ENCODE measurements around the gene SPRR3. TPM values are rescaled to one million over a fixed set of nuclear protein-coding genes. Genes with fewer than 3 reads are reported as not detected.

The SPRR3 gene
- total RNA-seq, 4 donors from 2014 or later: not detected

DNA sequence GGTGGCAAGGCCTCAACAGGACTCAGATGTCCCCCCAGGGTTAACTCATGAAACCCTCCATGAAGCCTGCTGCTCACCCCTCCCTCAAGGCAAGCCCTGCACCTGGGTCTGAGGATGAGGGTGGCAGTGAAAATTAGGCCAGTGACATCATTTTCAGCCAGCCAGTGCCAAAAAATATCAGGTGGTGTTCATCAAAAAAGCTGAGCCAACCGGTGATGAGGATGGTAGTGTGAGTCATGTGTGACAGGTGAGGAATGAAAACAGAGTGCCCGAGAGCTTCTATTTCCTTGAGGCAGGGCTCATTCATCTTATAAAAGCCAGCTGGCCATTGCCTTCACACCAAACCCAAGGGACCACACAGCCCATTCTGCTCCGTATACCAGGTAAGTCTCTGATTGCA lies 17.8 kb upstream of the SPRR3 start, which contains the start of gene SPRR1A:
Gene SPRR1A (plus strand): TSS at position 339 of the 400 bp plus-strand sequence. CDS start 1,150 bp downstream, outside the sequence.
- no peak for TF ChIP-seq POLR2A (IDR thresholded peaks at IDR 0.05)
- TF ChIP-seq, protein P1, sequence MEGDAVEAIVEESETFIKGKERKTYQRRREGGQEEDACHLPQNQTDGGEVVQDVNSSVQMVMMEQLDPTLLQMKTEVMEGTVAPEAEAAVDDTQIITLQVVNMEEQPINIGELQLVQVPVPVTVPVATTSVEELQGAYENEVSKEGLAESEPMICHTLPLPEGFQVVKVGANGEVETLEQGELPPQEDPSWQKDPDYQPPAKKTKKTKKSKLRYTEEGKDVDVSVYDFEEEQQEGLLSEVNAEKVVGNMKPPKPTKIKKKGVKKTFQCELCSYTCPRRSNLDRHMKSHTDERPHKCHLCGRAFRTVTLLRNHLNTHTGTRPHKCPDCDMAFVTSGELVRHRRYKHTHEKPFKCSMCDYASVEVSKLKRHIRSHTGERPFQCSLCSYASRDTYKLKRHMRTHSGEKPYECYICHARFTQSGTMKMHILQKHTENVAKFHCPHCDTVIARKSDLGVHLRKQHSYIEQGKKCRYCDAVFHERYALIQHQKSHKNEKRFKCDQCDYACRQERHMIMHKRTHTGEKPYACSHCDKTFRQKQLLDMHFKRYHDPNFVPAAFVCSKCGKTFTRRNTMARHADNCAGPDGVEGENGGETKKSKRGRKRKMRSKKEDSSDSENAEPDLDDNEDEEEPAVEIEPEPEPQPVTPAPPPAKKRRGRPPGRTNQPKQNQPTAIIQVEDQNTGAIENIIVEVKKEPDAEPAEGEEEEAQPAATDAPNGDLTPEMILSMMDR (IDR thresholded peaks at IDR 0.05): no peak
- DNase-seq (ENCODE audit: low spot score in 2 of 2): no peak
- H3K4me3 ChIP-seq (ENCODE audit: low read depth, poor library complexity, severe bottlenecking): no peak within 1 kb of the TSS
- WGBS, 2 donors: 55 to 68% methylated on average over 3 of the region's 3 CpGs
- intact Hi-C loops (cut with DNase I; ENCODE audit: low total_unique reads): no loop called here

DNA sequence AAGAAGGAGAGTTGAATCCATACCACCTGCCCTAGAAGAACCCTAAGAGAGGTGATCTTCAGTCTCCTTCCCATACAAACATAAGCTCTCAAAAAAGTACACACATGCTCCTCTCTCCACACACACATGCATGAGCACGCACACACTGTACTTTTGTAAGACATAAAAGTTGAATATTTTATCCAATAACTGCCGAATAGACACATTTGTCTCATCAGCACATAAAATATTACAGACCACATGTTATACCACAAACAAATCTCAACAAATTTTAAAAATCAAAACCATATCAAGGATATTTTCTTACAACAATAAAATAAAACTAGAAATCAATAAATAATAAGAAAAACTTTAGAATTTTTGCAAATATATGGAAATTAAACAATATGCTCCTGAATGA lies 15.0 kb upstream of the SPRR3 start:
- no peak for DNase-seq (ENCODE audit: low spot score in 2 of 2)
- intact Hi-C loops (cut with DNase I; ENCODE audit: low total_unique reads): no loop called here
- WGBS, 2 donors: 65 to 72% methylated on average over 2 of the region's 2 CpGs
- no peak overlapping the region for H3K4me3 ChIP-seq (ENCODE audit: low read depth, poor library complexity, severe bottlenecking)
- TF ChIP-seq, protein P1 (IDR thresholded peaks at IDR 0.05): no peak
- no peak for TF ChIP-seq POLR2A (IDR thresholded peaks at IDR 0.05)

DNA sequence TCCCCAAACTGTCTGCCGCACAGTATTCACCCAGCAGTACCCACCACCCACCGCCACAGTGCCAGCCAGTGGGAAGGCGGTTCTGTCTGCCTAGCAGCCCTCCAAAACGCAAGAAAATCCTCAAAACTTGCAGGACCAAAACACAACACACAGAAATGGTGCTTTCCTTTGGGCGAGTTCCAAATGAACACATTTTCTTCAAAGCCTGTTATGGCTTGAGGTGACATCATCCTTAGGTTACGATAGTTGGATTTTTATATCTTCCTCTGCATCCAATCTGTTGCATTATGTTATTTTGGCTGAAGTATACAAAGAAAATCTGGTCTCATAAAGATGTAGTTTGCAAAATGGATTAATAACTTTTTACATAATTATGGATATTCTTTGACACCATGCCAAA lies 8.4 kb upstream of the SPRR3 start:
- H3K4me3 ChIP-seq (ENCODE audit: low read depth, poor library complexity, severe bottlenecking): no peak overlapping the region
- intact Hi-C loops (cut with DNase I; ENCODE audit: low total_unique reads): no loop called here
- WGBS, 2 donors: 47% methylated on average over 6 of the region's 6 CpGs
- no peak for DNase-seq (ENCODE audit: low spot score in 2 of 2)
- TF ChIP-seq, protein P1 (IDR thresholded peaks at IDR 0.05): no peak
- no peak for TF ChIP-seq POLR2A (IDR thresholded peaks at IDR 0.05)

DNA sequence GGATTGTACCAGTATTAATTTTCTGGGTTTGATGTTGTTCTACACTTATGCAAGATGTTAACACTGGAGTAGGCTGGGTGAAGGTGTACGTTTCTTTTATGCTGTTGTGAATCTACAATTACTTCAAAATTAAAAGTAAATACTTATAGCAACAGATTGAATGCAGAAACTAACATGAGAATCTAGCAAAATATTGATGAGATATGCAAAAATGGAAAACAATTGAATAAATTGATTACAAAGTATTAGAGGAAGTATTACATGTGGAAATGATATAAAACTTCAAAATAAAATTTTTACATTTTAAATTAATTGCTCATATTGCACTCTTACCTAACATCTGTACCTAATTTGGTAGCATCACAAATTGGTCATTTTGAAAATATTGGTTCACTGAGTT lies 5.7 kb upstream of the SPRR3 start:
- DNase-seq (ENCODE audit: low spot score in 2 of 2): no peak
- TF ChIP-seq POLR2A (IDR thresholded peaks at IDR 0.05): no peak
- TF ChIP-seq, protein P1 (IDR thresholded peaks at IDR 0.05): no peak
- no peak overlapping the region for H3K4me3 ChIP-seq (ENCODE audit: low read depth, poor library complexity, severe bottlenecking)
- intact Hi-C loops (cut with DNase I; ENCODE audit: low total_unique reads): no loop called here
- WGBS, 2 donors: 33 to 43% methylated on average over 1 of the region's 1 CpG

DNA sequence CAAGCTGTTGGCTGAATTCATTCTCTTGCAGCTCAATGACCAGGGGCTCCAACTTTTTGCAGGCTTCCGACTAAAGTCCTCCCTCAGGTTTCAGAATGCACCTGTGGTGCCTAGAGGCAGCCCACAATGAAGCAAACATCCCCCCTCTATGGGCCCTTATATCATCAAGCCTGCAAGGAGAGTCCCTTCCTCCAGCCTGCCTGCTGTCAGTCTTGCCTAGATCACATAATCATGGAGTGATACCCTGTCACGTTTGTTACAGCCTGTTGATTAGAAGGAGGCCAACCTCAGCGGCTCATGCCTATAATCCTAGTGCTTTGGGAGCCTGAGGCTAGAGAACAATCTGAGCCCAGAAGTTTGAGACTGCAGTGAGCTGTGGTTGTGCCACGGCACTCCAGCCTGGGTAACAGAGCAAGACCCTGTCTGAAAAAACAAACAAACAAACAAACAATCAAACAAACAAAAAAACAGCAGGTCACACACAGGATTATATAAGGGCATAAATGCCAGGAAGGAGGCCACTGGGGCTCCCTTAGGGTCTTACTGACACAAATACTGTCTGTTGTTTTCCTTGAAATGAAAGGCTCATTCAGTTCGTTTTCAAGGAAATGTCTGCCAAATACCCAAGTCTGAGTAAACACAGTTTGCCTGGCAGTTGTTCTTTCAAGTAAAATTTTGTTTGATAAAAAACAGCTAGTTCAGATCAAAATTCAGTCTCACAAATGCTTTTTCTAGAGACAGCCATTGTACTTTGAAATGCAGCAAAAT lies 4.7 kb upstream of the SPRR3 start:
- TF ChIP-seq, protein P1 (IDR thresholded peaks at IDR 0.05): no peak
- TF ChIP-seq POLR2A (IDR thresholded peaks at IDR 0.05): no peak
- WGBS, 2 donors: 22 to 29% methylated on average over 5 of the region's 5 CpGs

More for the DNA sequence above, 4.7 kb upstream of the SPRR3 start:
- intact Hi-C loops (cut with DNase I; ENCODE audit: low total_unique reads): no loop called here
- no peak overlapping the region for H3K4me3 ChIP-seq (ENCODE audit: low read depth, poor library complexity, severe bottlenecking)
- DNase-seq (ENCODE audit: low spot score in 2 of 2): no peak

Measured in lower leg skin (tissue), 4 donors.